Tibial nerve (tissue), 4 donors: ENCODE data around the gene AXIN1.

Experiments used
- EP300 ChIP-seq, 2 donors: sonication (generic); formaldehyde crosslinking; IDR thresholded peaks; one replicate each; pipeline ENCODE4 v1.6.1; 2017; ENCODE audit warnings: antibody characterized with exemption in 2 of 2, mild to moderate bottlenecking in 1 of 2
- POLR2A ChIP-seq, 2 donors: fragments of 450-650 bp; IDR thresholded peaks; one replicate each; pipeline ENCODE4 v1.6.1; 2017; ENCODE audit warnings: antibody characterized with exemption in 2 of 2, mild to moderate bottlenecking in 2 of 2, moderate library complexity in 2 of 2
- TF ChIP-seq, protein P1 (sequence below), 5 experiments: fragments of 200-600 bp in 3 of 5; fragments of 450-650 bp in 2 of 5; sonication (generic) in 3 of 5; IDR thresholded peaks; one replicate each; pipeline ENCODE4 v1.5.1; 2016 to 2019; ENCODE audit warnings: antibody characterized with exemption in 5 of 5, mild to moderate bottlenecking in 3 of 5, moderate library complexity in 2 of 5

- TF ChIP-seq POLR2A (IDR thresholded peaks at IDR 0.05) (no peak), EP300 (IDR thresholded peaks at IDR 0.05) (no peak)
- TF ChIP-seq, protein P1, sequence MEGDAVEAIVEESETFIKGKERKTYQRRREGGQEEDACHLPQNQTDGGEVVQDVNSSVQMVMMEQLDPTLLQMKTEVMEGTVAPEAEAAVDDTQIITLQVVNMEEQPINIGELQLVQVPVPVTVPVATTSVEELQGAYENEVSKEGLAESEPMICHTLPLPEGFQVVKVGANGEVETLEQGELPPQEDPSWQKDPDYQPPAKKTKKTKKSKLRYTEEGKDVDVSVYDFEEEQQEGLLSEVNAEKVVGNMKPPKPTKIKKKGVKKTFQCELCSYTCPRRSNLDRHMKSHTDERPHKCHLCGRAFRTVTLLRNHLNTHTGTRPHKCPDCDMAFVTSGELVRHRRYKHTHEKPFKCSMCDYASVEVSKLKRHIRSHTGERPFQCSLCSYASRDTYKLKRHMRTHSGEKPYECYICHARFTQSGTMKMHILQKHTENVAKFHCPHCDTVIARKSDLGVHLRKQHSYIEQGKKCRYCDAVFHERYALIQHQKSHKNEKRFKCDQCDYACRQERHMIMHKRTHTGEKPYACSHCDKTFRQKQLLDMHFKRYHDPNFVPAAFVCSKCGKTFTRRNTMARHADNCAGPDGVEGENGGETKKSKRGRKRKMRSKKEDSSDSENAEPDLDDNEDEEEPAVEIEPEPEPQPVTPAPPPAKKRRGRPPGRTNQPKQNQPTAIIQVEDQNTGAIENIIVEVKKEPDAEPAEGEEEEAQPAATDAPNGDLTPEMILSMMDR (IDR thresholded peaks at IDR 0.05): no peak
Measured at GRCh38 chr16:247027-247426, 105.5 kb downstream of the AXIN1 start.
